Dedifferentiated amniotic fluid mesenchymal stem cell (primary cell): Measurements from ENCODE around the gene CTSW.
A peak's percentile ranks its signal among the peaks of the same experiment; 100 is the strongest.

Source experiments
- DNase-seq: peaks from one replicate; pipeline ENCODE4 v3.0.0-alpha.2; 2016; ENCODE audit errors: extremely low spot score

The CTSW gene

DNA sequence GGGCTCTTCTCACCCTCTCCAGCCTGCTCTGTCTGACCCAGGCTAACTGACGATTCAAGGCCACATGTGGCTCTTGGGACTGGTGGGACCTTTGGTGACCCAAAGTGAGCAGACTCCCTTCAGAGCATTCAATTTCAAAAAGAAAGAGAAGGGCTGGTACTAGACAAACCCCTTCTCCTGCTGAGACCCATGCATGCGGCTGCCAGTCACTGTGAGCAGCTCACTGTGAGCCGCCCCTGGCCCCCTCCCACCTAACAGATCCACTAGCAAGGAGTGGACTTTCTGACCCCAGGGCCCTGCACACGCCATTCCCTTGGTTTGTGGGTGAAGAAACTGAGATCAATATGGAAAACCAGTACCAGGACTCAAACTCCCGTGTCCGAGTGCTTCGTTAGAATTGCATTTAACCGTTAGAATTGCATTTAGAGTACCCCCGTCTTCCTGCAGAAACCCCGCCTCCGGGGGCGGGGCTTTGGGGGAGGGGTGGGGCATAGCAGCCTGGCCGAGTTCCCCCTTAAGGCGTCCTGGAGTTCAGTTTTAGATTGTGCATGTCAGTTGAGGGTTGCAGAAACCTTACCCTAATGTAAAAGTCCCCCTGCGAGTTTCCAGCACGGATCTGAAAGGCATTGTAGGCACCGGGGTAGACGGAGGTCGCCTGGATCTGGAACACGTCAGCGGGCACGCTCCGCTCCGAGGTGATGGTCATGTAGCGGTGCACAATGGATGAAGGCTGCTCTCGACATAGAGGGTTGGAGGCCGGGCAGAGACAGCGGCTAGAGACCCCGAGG is 12.2 kb upstream of the CTSW start:
- DNase-seq: no peak

DNA sequence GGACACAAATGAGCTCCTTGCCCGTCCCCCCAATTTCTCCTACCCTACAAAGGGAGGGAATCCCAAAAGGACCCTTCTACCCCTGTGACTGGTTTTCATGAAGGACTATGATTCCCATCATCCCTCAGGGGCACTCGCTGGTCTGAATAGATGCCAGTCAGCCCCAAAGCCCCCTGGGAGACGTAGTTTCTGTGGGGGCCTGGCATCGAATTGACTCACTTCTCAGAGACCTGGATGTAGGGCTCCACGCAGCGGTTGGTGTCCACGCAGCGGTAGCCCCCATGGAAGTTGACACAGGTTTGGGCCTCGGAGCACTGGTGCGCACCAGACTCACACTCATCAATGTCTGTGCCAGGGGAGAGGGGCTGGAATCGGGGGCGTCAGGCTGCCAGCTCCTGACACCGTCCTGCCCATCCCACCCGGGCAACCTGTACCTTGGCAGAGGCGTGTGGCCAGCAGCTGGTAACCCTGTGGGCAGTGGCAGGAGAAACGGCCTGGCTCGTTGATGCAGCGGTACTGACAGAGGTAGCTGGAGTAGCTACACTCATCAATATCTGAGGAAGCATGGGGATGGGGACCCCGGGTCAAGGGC is 11.5 kb upstream of the CTSW start:
- DNase-seq: no peak

DNA sequence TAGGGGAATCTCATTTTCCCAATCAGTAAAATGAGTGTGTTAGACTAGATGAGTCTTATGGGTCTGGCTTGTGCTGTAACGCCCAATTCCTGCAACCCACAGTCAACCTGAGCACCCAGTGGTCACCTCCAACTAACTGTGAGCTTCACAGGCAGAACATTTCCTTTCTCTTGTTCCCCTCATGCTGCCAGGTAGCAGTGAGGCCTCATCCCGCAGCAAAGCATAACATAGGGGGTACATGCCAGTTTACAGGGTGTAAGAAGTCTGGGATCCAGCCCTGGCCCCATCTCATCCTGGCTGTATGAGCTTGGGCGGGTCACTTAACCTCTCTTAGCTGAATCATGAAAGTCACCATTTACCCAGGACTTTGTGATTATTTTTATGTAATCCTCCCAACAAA is 10.7 kb upstream of the CTSW start:
- DNase-seq: no peak

DNA sequence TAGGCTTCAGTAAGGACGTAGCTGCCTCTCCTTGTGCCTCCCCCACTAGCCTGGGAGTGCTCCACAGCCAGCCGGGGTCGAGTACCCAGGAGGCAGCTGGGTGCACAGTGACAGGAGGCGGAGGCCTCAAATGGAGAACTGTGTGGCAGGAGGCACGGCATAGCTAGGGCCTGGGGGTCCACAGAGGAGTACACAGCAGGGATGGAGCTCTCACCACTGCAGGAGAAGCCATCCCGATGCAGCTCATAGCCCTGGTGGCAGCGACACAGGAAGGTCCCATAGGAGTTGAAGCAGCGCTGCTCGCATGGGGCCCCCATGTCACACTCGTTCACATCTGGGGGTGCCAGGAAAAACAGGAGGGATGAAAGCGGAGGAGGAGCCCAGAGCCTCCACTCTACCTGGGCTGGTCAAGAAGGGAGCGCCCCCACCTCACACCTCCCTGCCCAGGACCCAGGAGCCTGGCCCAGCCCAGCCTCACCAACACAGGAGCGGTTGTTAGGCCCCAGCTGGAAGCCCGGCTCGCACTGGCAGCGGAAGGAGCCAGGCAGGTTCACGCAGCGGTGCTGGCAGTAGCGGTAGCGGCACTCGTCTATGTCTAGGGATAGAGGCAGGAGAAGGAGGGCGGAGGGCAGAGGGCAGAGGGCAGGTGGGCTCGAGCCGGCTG is 9.9 kb upstream of the CTSW start:
- DNase-seq: no peak

DNA sequence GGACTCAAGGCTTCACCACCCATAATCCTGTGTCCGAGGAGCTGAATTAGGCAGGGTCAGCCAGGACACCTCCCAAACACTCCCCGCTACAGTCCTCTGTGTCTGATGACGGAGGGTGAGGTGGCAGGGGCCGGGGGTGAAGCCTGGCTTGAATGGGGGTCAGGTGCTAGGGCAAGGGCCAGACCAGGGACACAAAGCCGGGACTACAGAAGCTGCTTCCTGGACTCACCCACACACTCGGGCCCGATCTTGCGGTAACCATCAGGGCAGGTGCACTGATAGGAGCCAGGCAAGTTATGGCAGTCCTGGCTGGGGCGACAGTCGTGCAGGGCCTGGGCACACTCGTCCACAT is 9.4 kb upstream of the CTSW start:
- DNase-seq: no peak

DNA sequence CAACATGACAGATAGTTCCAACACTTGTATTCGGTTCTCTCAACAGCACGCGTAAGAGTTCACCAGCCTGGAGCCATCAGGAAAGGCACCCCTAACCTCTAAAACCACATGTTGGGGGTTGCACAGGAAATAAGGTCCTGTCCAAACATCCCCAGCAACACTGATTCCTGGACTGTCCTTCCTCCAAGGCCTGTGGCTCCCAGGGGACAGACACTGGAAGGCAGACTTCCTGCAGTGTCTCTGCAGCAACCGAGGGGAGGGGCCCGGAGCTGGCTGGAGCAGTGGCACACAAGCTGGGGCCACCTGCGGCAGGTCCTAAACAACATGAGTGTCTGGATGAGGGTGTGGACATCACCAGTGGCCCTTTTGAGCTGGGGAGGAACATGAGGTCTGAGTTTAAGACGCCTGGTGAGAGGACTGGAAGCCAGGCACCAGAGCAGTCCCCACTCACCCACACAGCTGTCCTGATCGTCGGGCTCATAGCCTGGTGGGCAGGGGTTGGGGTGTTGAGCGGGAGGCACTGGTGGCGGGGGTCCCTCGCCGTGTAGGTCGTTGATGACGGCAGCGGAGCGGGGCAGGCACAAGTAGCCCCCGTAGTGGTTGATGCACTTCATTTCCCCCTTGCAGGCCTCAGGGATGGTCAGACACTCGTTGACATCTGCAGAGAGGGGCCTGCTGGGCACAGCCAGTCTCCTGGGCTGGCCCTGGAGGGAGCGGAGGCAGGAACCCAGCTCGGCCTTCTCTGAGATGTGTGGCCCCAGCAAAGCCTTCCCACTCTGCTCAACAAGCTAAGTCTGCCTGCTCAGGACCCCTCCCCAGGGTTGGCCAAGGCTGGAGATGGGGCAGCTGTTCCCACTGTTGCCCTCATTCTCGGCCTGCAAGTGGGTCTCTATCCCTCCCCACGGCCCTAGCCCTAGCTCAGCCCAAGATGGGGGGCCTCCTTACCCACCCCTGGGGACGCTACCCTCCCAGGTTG is 8.6 kb upstream of the CTSW start:
- no peak for DNase-seq

DNA sequence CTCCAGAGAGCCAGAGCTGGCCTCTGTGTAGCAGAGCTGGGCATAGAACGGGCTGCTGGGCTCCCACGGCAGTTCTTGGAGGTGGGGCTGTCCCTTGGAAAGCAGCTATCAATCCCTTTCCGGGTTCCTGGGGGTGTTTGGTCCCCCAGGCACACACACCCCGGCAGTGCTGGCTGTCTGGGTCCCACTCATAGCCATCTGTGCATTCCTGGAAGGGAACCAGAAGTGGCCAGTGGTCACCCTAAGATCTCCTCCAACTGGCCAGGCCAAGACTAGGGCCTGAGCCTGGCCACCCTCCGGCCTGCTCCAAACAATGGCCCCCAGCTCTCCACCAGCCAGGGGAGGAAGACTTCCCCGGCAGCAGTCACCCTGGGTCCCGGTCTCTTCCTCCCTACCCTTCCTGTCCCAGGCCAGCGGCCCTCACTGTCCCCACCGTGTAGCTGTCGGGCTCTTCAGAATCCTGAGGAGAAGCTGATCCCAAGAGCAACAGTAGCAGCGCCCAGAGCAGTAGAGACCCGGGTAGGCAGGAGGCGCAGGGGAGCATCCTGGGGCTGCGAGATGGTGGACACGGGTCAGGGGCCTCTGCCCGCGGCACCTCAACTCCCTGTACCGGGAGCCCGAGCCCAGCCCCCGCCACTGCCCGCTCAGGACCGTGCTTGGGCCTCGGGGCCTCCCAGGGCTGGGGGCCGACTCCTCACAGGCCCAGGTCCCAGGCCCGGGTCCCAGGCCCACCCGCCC is 7.7 kb upstream of the CTSW start:
- DNase-seq: no peak

DNA sequence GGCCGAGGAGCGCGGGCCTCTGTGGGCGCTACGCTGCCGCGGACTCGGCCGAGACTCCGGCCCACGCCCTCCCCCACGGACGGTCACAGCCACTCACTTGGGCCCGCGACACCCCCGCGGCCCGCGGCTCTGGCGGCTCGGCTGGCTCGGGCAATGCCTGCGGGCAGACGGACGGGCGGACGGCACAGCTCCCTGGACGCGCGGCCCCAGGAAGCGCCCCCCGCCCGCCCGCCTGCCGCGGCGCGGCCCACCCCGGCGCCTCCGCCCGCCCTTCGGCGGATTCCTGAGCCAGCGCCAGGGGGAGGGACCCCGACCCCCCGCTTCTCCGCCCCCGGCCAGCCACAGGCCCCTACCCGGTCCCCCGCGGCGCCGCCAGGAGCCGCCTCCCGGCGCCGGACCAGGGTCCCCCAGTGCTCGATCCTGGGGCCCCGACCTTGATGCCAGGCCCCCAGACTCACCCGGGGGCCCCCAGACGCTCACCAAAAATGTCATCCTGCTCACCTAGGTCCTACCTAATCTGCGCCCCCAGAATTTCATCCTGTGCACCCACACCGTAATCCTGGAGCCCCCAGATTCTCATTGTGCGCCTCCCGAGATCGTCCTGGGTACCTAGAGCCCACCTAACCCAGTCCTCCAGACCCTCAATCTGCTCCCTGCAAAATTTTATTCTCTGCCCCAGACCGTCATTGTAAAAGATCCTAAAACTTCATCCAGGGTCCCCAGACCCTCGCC is 6.9 kb upstream of the CTSW start, which contains the start of gene EFEMP2:
Gene EFEMP2 (minus strand): TSS at position 215 of the 732 bp plus-strand sequence. CDS start 446 bp downstream, outside the sequence.
- no peak for DNase-seq

DNA sequence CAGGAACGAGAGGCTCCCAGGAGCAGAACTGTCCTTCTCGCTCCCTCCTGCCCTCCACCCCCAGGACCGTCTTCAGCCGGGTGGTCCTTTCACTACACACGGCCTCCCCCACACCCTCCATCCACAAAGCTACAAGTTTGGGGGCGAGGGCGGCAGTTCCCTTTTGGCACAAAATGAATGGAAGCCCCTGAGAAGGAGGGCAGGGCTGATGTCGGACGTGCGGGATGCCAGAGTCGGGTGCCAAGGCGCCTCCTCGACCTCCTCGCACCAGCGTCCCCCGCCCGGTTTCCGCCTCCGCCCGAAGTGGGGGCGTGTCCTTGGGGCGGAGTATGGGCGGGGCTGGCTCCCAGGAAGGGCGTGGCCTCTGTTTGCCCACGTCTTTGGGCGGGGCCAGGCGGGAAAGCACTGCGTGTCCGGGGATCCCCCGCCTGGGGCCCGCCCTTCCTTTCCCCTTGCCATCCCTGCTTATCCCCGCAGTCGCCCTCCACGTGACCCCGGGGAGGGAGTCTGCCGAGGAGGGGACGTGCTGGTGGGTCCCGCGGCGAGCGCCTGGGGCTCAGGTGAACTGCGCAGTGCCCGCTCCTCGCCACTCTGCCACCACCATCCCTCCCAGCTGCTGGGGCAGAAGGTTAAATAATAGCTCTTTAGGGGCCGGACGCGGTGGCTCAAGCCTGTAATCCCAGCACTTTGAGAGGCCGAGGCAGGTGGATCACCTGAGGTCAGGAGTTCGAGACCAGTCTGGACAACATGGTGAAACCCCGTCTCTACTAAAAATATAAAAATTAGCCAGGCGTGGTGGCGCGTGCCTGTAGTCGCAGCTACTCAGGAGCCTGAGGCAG is 6.1 kb upstream of the CTSW start:
- DNase-seq: peak; percentile 92

DNA sequence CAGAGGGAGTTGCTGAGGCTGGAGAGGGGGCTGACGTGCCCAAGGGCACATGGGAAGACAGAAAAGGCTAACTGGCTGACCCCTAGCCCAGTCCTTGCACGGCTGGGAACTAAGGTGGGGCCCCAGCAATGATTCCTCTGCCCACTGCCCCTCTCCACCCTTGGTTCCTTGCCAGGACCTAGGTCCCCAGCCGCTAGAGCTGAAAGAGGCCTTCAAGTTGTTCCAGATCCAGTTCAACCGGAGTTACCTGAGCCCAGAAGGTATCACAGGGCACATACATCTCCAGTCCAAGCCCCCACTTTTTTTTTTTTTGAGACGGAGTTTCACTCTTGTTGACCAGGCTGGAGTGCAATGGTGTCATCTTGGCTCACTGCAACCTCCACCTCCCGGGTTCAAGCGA is 390 bp downstream of the CTSW start:
- no peak for DNase-seq

DNA sequence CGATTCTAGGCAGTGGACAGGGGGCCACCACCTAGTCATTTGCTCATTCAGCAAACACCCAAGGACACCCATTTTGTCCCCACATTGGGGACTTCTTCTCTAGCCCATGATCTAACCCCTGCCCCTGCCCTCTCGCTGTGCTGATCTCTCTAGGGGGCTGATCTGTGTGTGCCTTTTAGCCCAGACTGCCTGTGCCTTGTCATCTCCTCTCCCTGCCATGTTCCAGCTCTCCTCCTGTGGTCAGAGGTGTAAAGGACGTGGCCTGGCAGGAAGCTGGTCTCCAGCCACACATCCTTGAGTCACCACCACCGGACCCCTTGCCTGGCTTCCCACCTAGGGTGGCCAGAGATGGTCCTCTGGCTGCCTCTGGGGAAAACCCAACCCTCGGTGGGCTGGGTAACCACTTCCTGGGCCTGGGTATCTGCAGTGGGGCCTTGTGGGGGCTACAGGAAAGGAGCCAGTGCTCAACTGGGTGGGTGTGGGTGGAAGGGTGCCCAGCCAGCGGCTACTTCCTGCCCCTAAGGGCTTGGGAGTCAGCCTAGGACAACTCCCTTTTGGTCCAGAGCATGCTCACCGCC is 1.3 kb downstream of the CTSW start:
- no peak for DNase-seq

DNA sequence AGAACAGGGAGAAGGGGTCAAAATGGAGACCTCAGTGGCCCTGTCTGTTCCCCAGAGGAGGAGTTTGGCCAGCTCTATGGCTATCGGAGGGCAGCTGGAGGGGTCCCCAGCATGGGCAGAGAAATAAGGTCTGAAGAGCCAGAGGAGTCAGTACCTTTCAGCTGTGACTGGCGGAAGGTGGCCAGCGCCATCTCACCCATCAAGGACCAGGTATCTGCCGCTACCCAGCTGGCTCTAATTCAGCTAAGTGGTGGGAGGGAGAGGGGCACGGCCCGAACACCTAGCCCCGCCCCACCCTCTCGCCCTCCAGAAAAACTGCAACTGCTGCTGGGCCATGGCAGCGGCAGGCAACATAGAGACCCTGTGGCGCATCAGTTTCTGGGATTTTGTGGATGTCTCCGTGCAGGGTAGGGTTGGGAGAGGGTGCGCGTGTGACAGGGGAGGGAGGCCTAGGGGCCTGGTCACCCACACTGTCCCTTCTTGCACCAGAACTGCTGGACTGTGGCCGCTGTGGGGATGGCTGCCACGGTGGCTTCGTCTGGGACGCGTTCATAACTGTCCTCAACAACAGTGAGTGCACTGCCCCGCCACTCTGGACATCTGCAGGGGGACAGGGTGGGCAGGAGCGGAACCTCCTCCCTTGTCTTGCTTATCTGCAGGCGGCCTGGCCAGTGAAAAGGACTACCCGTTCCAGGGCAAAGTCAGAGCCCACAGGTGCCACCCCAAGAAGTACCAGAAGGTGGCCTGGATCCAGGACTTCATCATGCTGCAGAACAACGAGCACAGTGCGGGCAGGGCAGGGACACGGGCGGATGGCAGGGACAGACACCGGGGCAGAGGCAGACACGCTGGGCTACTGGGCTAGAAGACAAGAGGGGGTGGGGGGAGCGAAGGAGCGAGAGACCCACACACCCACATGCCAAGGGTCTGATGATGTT is 2.8 kb downstream of the CTSW start:
- DNase-seq: no peak

DNA sequence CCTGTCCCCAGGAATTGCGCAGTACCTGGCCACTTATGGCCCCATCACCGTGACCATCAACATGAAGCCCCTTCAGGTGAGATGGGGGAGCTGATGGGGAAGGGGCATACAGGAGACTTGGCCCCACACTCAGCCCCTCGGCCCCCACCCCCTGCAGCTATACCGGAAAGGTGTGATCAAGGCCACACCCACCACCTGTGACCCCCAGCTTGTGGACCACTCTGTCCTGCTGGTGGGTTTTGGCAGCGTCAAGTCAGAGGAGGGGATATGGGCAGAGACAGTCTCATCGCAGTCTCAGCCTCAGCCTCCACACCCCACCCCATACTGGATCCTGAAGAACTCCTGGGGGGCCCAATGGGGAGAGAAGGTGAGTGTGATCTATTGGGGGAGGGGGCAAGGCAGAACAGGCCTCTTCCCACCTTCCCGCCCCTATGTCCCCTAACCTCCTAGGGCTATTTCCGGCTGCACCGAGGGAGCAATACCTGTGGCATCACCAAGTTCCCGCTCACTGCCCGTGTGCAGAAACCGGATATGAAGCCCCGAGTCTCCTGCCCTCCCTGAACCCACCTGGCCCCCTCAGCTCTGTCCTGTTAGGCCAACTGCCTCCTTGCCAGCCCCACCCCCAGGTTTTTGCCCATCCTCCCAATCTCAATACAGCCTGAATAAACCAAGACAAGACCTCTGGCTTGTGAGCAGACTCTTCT is 3.6 kb downstream of the CTSW start:
- no peak for DNase-seq

DNA sequence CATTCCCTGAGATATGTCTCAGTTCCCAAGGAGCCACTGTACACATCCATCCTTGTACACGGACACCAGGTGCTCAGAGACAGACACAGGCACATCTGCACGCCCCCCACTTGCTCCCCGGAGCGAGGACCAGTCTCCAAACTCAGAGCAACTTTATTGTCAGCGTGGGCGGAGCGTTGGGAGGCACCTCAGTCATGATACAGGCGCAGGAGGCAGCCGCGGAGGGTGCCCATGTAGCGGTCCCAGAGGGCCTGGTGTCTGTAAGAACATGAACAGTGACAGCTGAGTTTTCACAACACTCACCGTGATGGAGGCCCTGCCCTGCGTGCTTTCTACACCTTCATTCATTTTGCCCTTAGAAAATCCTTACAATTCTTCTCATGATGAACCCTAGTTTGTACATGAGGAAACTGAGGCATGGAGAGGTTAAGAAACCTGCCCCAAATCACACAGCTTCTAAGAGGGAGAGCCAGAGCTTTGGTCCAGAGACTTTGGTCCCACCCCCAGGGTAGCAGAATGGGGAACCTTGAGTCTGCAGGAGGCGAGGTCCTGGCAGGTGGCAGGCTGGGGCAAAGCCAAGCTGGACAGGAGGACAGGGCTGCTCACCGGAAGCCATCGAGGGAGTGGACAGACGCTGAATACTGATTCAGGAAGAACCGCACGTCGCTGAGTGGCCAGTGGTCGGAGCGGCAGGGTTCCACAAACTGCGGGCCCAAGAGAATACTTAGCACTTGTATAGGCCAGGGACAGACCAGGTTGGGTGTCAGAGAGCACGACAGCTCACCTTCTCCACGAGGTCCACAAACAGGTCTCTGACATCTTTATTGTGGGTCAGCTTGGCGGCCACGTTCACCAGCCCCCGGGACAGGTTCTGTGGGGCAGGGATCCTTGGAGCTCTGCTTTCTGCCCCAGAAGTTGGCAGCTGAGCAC is 4.4 kb downstream of the CTSW start:
- DNase-seq: no peak

DNA sequence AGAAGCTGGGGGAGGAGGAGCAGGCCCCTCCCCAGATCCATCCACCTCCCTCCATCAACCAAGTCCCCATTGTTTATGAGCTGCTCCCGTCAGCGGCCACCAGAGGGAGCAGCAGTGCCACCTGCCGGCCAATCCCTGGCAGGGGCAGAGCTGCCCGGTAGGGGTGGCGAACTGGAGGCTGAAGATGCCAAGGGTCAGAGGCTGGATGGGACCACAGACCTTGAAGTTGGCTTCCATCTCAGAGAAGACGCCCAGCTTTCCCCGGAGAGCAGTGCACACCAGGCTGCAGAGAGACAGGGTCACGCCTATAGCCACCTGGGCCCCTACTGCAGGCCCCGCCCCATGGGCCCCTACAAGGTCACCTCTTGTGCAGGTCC is 5.1 kb downstream of the CTSW start:
- DNase-seq: no peak

DNA sequence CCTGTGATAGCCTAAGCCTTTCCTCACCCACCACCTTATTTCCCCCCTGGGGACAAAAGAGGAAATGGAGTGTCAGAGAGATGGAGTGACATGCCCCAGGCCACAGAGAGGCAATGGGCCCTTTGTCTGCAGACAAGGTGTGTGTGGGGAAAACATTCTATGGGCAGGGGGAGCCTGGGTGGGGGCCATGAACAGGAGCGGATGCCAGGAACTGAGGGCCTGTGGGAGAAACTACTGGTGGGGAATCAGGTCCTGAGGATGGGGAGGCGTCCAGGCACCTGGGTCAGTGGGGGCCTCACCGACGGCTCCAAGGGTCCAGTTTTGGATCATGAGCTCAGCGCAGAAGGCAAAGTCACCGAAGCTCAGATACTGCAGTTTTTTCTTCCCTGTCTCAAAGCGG is 5.6 kb downstream of the CTSW start:
- no peak for DNase-seq
